AG04449 (cell line): ENCODE data around the gene RPS27A.
"Not testable (repeated sequence)": the region's sequence is repeated elsewhere in the genome, so short reads cannot be mapped to it uniquely, and the experiment has no call there.

Source experiments
- CTCF ChIA-PET: fragments of 350-600 bp; formaldehyde crosslinking; extraction: SDS; loops from one replicate; lab custom pipeline; 2021; ENCODE audit warnings: antibody characterized with exemption; lab: Yijun Ruan, JAX
- POLR2A ChIA-PET: fragments of 400-600, 350-600 bp; formaldehyde crosslinking; extraction: SDS; loops from one replicate; lab custom pipeline; 2020; ENCODE audit warnings: antibody characterized with exemption, inconsistent platforms; lab: Yijun Ruan, JAX
- DNase-seq: peaks from one replicate; pipeline ENCODE4 v3.0.0-alpha.2; 2010; ENCODE audit warnings: low read depth, low spot score
- H3K4me3 ChIP-seq: 2 replicates; pipeline ENCODE4 v1.5.1; 2011; ENCODE audit warnings: low read depth, mild to moderate bottlenecking, control low read depth, low read length
- TF ChIP-seq, protein P1 (sequence below): IDR thresholded peaks from one replicate; pipeline ENCODE4 v1.5.1; 2011; ENCODE audit warnings: mild to moderate bottlenecking, moderate library complexity, low read length, control low read depth, inconsistent platforms; ENCODE audit not compliant: insufficient read depth; ENCODE audit errors: missing control alignments

The RPS27A gene

DNA sequence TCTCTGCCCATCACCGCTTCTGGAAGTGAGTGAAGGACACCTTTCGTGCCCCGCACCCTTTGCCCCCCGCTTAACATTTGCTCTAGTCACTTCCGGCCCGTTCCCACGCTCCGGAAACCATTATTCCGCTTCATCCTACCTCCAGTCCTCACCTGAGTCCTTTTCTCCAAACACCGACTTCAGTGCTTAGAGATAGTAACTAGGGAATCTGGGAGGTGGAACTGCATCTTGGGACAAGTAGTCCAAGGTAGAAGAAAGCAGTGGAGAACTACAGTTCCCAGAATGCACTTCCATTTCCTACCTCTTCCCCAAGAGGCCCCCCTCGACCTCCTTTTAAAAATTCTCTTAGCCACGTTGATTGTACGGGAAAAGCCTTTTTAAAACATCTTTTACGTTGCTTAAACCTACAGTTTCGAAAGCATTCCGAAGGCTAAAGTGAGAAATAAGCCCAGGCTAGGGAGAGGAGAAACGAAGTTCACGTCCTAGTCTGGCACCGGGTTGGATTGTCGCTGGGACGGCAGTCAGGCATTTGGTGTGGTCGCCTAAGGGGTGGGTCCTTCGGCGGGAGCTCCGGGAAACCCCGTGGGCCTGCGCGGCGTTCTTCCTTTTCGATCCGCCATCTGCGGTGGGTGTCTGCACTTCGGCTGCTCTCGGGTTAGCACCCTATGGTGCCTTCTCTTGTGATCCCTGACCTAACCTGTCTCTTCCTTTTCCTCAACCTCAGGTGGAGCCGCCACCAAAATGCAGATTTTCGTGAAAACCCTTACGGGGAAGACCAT is at the start of gene RPS27A, which contains the start of gene CLHC1:
TSS of gene RPS27A (plus strand) at position 605 of the 779 bp plus-strand sequence. CDS start at position 742, 137 bp downstream.
TSS of gene CLHC1 (minus strand) at position 210 of the 779 bp plus-strand sequence. CDS start 9,882 bp downstream, outside the sequence.
- DNase-seq, result peak; percentile 74
- CTCF ChIA-PET, result interaction anchor here (1.0 to 1.3 kb wide), 2 partner anchors 200 to 333 kb away, joined by 3 to 4 read pairs; no protein-coding TSS in a partner anchor
- TF ChIP-seq, protein P1, sequence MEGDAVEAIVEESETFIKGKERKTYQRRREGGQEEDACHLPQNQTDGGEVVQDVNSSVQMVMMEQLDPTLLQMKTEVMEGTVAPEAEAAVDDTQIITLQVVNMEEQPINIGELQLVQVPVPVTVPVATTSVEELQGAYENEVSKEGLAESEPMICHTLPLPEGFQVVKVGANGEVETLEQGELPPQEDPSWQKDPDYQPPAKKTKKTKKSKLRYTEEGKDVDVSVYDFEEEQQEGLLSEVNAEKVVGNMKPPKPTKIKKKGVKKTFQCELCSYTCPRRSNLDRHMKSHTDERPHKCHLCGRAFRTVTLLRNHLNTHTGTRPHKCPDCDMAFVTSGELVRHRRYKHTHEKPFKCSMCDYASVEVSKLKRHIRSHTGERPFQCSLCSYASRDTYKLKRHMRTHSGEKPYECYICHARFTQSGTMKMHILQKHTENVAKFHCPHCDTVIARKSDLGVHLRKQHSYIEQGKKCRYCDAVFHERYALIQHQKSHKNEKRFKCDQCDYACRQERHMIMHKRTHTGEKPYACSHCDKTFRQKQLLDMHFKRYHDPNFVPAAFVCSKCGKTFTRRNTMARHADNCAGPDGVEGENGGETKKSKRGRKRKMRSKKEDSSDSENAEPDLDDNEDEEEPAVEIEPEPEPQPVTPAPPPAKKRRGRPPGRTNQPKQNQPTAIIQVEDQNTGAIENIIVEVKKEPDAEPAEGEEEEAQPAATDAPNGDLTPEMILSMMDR, result no peak
- POLR2A ChIA-PET, result interaction anchor here (0.6 to 1.1 kb wide), 3 partner anchors 9 to 184 kb away, joined by 3 to 10 read pairs (median 3); no protein-coding TSS in a partner anchor
- H3K4me3 ChIP-seq, result peak within 1 kb of the TSS; percentile 90

DNA sequence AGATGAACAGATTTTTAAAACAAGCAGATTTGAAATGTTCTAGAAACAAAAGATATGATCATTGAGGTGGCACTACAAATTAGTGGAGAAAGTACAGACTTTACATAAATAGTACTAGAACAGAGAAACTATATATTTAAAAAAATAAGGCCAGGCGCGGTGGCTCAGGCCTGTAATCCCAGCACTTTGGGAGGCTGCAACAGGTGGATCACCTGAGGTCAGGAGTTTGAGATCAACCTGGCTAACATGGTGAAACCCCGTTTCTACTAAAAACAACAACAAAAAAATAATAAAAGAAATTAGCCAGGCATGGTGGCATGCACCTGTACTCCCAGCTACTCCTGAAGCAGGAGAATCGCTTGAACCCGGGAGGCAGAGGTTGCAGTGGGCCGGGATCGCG is 45.7 kb upstream of the RPS27A start:
- POLR2A ChIA-PET, DNase-seq, H3K4me3 ChIP-seq: not testable (repeated sequence)
- CTCF ChIA-PET, result interaction anchor here (2.1 to 2.3 kb wide), 2 partner anchors 10 to 18 kb away, joined by 5 to 16 read pairs; no protein-coding TSS in a partner anchor

DNA sequence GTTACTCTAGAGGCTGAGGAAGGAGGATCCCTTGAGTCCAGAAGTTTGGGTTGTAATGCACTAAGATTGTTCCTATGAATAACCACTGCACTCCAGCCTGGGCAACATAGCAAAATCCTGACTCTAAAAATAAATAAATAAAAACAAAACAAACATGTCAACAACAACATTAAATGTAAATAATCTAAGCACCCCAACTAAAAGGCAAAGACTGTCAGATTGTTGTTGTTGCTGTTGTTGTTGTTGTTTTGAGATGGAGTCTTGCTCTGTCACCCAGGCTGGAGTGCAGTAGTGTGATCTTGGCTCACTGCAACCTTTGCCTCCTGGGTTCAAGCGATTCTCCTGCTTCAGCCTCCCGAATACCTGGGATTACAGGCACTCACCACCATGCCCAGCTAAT is 40.6 kb upstream of the RPS27A start:
- DNase-seq, H3K4me3 ChIP-seq, POLR2A ChIA-PET, CTCF ChIA-PET: not testable (repeated sequence)

DNA sequence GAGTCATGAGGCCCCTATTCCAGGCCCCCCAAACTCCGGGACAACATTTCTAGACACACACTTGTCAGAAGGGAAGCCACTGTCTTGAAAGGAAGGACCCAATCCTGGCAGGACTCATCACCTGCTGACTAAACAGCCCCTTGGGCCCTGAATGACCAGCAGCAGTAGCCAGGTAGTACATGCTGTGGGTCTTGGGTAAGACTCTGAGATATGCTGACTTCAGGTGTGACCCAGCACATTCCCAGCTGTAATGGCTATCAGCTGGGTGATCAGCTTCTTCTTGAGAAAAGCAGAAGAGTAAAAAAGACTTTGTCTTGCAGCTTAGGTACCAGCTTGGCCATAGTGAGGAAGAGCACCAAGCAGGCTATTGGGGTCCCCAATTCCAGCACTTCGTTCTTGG is 36.0 kb upstream of the RPS27A start:
- CTCF ChIA-PET, result no interaction called here
- TF ChIP-seq, protein P1, result no peak
- POLR2A ChIA-PET, result no interaction called here
- H3K4me3 ChIP-seq, result no peak overlapping the region
- DNase-seq, result no peak

DNA sequence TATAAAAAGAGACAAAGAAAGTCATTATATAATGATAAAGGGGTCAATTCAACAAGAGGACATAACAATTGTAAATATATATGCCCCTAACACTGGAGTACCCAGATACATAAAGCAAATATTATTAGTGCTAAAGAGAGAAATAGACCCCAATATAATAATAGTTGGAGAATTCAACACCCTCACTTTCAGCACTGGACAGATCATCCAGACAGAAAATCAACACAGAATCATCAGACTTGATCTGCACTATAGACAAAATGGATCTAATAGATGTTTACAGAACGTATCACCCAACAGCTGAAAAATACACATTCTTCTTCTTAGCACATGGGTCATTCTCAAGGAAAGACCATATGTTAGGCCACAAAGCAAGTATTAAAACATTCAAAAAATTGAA is 32.1 kb upstream of the RPS27A start:
- CTCF ChIA-PET, result no interaction called here
- POLR2A ChIA-PET, result no interaction called here
- TF ChIP-seq, protein P1, result no peak
- H3K4me3 ChIP-seq, result no peak overlapping the region
- no peak for DNase-seq

DNA sequence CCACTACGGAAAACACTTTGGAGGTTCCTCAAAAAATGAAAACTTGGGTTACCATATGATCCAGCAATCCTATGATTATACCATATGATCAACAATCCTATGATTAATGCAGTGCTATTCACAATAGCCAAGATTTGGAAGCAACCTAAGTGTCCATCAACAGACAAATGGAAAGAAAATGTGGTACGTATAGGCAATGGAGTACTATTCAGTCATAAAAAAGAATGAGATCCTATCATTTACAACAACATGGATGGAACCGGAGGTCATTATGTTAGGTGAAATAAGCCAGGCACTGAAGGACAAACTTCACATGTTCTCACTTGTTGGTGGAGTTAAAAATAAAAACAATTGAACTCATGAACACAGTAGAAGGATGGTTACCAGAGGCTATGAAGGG is 28.0 kb upstream of the RPS27A start:
- ChIA-PET POLR2A (no interaction called here), CTCF (interaction anchor here (1.0 kb wide), 1 partner anchor 28 kb away, joined by 3 read pairs; no protein-coding TSS in a partner anchor)
- no peak overlapping the region for H3K4me3 ChIP-seq
- TF ChIP-seq, protein P1, result no peak
- DNase-seq, result no peak

DNA sequence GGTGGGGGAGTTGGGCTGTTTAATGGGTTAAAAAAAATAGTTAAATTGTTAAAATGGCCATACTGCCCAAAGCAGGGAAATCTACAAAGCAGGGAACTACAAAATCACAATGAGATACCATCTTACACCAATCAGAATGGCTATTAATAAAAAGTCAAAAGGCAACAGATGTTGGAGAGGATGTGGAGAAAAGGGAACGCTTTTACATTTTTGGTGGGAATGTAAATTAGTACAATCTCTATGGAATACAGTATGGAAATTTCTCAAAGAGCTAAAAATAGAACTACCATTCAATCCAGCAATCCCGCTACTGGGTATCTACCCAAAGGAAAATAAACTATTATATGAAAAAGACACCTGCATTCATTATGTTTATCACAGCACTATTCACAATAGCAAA is 27.5 kb upstream of the RPS27A start:
- TF ChIP-seq, protein P1, result no peak
- CTCF ChIA-PET, result interaction anchor here (0.8 to 1.1 kb wide), 2 partner anchors 16 to 306 kb away, joined by 3 to 5 read pairs; no protein-coding TSS in a partner anchor
- POLR2A ChIA-PET, result no interaction called here
- H3K4me3 ChIP-seq, result no peak overlapping the region
- DNase-seq, result no peak
